Cardiac muscle cell (in vitro differentiated cells and primary cell): ENCODE data around the gene PRSS56. TPM values are rescaled to one million over a fixed set of nuclear protein-coding genes. Genes with fewer than 3 reads are reported as not detected.

Experiments used
- DNase-seq, 2 donors: peaks; one replicate each; pipeline versions ENCODE4 v3.0.0 to v3.0.0-alpha.2; 2010 to 2017; ENCODE audit warnings: low read depth in 1 of 2, low spot score in 1 of 2
- H3K27ac ChIP-seq: fragments of 200-600 bp; sonication (generic); 2 replicates; pipeline ENCODE4 v1.5.1; 2016
- H3K27me3 ChIP-seq: fragments of 200-600 bp; sonication (generic); 2 replicates; pipeline ENCODE4 v1.6.0; 2016; ENCODE audit warnings: control low read depth
- H3K36me3 ChIP-seq: fragments of 200-600 bp; sonication (generic); 2 replicates; pipeline ENCODE4 v1.5.1; 2016; ENCODE audit warnings: control low read depth
- H3K4me1 ChIP-seq: fragments of 200-600 bp; sonication (generic); 2 replicates; pipeline ENCODE4 v1.8.1; 2017; ENCODE audit warnings: low read depth, mild to moderate bottlenecking, mixed run types
- H3K4me3 ChIP-seq: fragments of 200-600 bp; sonication (generic); 2 replicates; pipeline ENCODE4 v1.5.1; 2016; ENCODE audit warnings: mild to moderate bottlenecking
- H3K9me3 ChIP-seq: fragments of 200-600 bp; sonication (generic); 2 replicates; pipeline ENCODE4 v1.5.1; 2017; ENCODE audit warnings: low read depth, mild to moderate bottlenecking, control low read depth
- polyA plus RNA-seq: library from polyadenylated mRNA; unstranded; fragments of >200 nt; fragmentation: Nextera tagmentation; extraction: Ambion mirVana; gene quantifications from 2 replicates; pipeline ENCODE4 v1.2.1, GENCODE V29; 2016
- total RNA-seq: library from RNA; depleted of rRNA; stranded (reverse); fragments of >200 nt; gene quantifications from 2 replicates; pipeline ENCODE4 v1.2.3, GENCODE V29; 2016
- TF ChIP-seq, protein P1 (sequence below): IDR thresholded peaks from 2 replicates; pipeline ENCODE4 v1.5.1; 2012; ENCODE audit warnings: low read depth, mild to moderate bottlenecking, low read length

The PRSS56 gene
- total and polyA plus RNA-seq, 2 experiments from 2014 or later, result not detected

DNA sequence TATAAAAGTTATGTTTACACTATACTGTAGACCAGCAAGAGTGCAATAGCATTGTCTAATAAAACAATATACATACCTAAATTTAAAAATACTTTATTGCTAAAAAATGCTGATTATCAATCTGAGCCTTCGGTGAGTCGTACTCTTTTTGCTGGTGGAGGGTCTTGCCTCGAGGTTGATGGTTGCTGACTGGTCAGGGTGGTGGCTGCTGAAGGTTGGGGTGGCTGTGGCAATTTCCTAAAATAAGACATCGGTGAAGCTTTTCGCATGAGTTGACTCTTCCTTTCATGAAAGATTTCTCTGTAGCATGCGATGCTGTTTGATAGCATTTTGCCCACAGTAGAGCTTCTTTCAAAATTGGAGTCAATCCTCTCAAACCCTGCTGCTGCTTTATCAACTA is 27.8 kb downstream of the PRSS56 start:
- Histone ChIP-seq H3K27me3 (no peaks in the 10 kb centered on the region), H3K36me3 (no peaks in the 10 kb centered on the region), H3K9me3 (no peaks in the 10 kb centered on the region), H3K27ac (no peak overlapping the region), H3K4me3 (no peak overlapping the region), H3K4me1 (peaks cover 3% of the 10 kb centered on the region)
- TF ChIP-seq, protein P1, sequence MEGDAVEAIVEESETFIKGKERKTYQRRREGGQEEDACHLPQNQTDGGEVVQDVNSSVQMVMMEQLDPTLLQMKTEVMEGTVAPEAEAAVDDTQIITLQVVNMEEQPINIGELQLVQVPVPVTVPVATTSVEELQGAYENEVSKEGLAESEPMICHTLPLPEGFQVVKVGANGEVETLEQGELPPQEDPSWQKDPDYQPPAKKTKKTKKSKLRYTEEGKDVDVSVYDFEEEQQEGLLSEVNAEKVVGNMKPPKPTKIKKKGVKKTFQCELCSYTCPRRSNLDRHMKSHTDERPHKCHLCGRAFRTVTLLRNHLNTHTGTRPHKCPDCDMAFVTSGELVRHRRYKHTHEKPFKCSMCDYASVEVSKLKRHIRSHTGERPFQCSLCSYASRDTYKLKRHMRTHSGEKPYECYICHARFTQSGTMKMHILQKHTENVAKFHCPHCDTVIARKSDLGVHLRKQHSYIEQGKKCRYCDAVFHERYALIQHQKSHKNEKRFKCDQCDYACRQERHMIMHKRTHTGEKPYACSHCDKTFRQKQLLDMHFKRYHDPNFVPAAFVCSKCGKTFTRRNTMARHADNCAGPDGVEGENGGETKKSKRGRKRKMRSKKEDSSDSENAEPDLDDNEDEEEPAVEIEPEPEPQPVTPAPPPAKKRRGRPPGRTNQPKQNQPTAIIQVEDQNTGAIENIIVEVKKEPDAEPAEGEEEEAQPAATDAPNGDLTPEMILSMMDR, result no peak
- DNase-seq, result no peak

GRCh38 chr2:232549655-232550353 is 29.6 kb downstream of the PRSS56 start:
- TF ChIP-seq, protein P1, result no peak
- DNase-seq, result no peak
- Histone ChIP-seq H3K36me3 (no peaks in the 10 kb centered on the region), H3K4me3 (peak overlapping the region; percentile 40), H3K4me1 (peaks cover 3% of the 10 kb centered on the region), H3K9me3 (no peaks in the 10 kb centered on the region), H3K27ac (peak overlapping the region; percentile 94), H3K27me3 (no peaks in the 10 kb centered on the region)

- peak within 1 kb of the TSS; percentile 40 for H3K4me3 ChIP-seq
- DNase-seq, result peak; percentile 95 to 97
- H3K4me1 ChIP-seq, result peaks cover 3% of the 10 kb centered on the region
- H3K9me3 ChIP-seq, result no peaks in the 10 kb centered on the region
- H3K27ac ChIP-seq, result peak within 1 kb of the TSS; percentile 94
- no peaks in the 10 kb centered on the region for H3K27me3 ChIP-seq
- TF ChIP-seq, protein P1, result peak; percentile 14
- H3K36me3 ChIP-seq, result no peaks in the 10 kb centered on the region
These were observed 30.4 kb downstream of the PRSS56 start, which contains the start of the genes EIF4E2 and TIGD1 for GRCh38 chr2:232550354-232551249. TSS of gene EIF4E2 (plus strand) at chr2:232550689. CDS start at chr2:232550725, 36 bp downstream. TSS of gene TIGD1 (minus strand) at chr2:232550557. CDS start at chr2:232549882, 675 bp downstream.

DNA sequence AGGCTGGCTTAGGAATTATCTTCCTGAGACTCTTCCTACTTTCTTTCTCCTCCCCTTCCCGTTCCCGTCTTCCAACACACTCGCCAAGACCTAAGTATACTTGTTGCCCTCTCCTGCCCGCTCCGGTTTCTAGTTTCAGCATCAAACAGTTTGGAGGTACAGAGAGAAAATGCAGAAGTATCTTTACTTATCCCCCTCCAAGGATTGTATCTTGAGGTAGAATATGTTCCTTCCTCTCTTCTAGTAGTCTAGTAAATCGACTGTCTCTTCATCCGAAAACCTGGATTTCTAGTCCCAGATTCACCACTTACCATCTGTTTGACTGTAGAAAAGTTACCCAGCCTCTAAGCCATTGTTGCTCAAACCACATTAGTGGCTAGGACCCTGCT is 31.1 kb downstream of the PRSS56 start:
- Histone ChIP-seq H3K27ac (peak overlapping the region; percentile 94), H3K27me3 (no peaks in the 10 kb centered on the region), H3K9me3 (no peaks in the 10 kb centered on the region), H3K4me3 (peak overlapping the region; percentile 40), H3K36me3 (no peaks in the 10 kb centered on the region), H3K4me1 (peaks cover 3% of the 10 kb centered on the region)
- no peak for DNase-seq
- TF ChIP-seq, protein P1, result no peak

DNA sequence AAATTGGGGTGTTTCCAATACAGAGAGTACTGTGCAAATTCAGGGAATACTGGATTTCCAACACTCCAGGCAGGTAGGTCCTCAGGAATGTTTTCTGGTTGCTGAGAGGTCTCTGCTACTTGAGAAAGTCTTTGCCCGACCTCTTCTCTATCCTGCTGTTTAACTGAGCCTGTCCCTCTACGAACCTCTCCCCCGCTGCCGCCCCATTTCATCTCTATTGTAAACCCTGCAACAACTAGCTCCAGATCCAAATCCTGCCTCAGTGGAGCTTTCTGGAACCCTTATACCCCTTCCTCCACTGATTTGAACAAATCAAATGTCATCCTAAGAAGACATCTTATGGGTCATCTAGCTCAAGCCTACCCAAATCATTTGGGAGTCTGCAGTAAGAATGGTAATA is 31.6 kb downstream of the PRSS56 start:
- Histone ChIP-seq H3K4me1 (peaks cover 3% of the 10 kb centered on the region), H3K27ac (no peak overlapping the region), H3K9me3 (no peaks in the 10 kb centered on the region), H3K4me3 (peak overlapping the region; percentile 40), H3K27me3 (no peaks in the 10 kb centered on the region), H3K36me3 (peaks cover 3% of the 10 kb centered on the region)
- no peak for DNase-seq
- TF ChIP-seq, protein P1, result no peak
